HG02623 (cell line): ENCODE measurements around the gene PRRC2B.
"Not testable (repeated sequence)": the region's sequence is repeated elsewhere in the genome, so short reads cannot be mapped to it uniquely, and the experiment has no call there.

ENCODE experiments used
- ATAC-seq: cut with Tn5 transposase; IDR thresholded peaks from one replicate; pipeline ENCODE4 v1.9.1; 2021; ENCODE audit warnings: moderate library complexity; ENCODE audit not compliant: unreplicated experiment

The PRRC2B gene

DNA sequence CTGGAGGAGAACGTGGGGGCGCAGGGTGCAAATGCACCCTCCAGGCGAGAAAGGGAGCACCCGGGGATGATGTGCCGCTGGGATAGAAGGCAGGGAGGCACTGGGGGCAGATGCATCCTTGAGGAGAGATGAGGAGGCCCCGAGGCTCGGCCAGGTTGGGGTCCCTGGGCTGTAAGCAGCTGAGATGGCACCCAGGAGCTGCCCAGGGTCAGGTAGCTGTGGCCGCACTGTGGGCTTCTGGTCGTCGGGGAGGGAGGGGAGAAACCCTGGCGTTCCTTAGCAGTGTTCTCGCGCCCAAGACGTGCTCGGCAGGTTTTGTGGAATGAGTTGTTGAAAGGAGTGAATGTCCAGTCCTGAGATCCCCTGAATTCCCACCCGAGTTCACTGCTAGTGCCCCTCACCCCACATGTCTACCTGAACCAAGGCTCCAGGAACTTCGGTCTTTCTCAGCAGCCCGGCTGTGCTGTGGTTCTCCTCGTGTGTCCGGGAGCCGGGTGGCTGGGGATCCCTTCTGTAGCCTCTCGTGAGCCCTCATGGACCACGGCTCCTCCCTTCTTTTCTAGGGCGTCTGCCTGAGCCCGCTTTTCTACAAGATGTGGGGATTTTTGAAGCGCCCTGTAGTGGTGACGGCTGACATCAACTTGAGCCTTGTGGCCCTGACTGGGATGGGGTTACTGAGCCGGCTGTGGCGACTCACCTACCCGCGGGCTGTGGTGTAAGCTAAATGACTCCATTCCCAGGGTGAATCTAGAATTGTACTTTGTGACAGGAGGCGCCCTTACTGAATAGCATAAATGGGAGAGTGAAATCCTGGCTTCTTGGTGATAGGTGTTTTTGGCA, 110.0 kb downstream of the PRRC2B start:
- no peak for ATAC-seq

DNA sequence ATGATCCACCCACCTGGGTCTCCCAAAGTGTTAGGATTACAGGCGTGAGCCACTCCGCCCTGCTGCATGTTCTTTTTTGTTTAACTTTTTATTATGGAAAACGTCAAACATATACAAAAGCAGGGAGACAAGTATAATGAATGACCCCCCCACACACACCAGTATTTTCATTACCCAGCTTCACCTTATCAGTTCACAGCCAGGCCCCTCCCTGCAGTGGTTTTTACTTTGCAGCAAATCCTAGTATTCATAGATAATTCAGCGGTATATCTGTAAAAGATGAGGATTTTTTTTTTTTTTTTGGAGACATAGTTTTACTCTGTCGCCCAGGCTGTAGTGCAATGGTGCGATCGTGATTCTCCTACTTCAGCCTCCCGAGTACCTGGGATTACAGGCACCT, 111.1 kb downstream of the PRRC2B start:
- no peak for ATAC-seq

DNA sequence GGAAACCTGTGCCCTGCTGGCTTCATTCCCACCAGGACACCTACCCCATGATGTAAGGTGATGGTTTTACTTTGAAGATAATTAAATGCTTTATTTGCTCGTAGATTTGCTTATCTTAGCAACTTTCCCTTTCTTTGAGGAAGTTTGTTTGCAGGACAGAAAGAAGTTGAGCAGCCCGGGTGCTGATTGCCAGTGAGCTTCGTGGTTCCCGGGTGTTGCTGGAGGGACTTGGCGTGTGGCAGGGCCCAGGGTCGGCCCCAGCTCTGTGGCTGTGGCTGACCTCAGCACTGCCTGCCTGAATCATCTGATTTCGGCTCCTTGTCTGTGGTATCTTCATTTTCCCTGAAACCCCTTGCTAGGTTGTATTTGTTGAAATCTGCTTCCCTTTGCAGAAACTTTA, 117.5 kb downstream of the PRRC2B start:
- ATAC-seq = no peak

DNA sequence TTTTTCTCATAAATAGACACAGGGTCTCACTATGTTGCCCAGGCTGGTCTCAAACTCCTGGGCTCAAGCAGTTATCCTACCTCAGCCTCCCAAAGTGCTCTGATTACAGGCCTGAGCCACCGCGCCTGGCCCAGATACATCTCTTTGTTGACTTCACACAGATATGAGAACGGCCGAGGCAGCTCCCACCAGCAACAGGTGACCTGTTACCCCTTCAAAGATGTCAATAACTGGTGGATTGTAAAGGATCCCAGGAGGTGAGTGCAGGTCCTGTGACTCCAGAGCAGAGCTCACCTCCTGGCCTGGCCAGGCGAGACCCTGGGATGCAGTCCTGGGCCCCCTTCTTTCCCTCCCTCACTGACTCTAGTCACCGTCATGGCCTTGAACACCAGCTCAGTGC, 118.0 kb downstream of the PRRC2B start:
- no peak for ATAC-seq

DNA sequence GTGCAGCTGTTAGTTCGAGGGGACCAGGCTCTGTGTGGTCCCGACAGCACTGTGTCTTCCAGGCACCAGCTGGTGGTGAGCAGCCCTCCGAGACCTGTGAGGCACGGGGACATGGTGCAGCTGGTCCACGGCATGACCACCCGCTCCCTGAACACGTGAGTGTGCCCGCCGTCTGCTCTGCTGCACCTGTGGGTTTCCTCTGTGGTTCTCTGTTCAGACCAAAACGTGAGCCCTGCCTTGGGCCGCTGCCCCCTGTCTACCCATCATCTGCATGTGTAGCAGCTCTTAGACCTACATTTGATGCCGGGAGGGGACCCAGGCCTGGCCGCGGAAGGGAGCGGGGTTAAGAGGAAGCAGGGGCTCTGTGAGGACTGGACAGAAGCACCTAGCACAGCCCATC, 119.3 kb downstream of the PRRC2B start:
- no peak for ATAC-seq

DNA sequence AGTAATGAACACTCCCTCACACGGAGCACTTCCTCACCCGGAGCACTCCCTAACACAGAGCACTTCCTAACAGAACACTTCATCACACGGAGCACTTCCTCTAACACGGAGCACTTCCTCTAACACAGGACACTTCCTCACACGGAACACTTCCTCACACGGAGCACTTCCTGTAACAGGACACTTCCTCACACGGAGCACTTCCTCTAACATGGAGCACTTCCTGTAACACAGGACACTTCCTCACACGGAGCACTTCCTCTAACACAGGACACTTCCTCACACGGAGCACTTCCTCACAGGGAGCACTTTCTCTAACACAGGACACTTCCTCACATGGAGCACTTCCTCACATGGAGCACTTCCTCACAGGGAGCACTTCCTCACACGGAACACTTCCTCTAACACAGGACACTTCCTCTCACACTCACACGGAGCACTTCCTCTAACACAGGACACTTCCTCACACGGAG, 121.7 kb downstream of the PRRC2B start:
- ATAC-seq = not testable (repeated sequence)

DNA sequence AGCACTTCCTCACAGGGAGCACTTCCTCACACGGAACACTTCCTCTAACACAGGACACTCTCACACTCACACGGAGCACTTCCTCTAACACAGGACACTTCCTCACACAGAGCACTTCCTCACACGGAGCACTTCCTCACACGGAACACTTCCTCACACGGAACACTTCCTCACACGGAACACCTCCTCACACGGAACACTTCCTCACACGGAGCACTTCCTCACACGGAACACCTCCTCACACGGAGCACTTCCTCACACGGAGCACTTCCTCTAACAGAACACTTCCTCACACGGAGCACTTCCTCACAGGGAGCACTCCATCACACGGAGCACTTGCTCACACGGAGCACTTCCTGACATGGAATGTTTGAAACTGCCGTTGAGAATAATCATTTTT, 122.2 kb downstream of the PRRC2B start:
- no peak for ATAC-seq

DNA sequence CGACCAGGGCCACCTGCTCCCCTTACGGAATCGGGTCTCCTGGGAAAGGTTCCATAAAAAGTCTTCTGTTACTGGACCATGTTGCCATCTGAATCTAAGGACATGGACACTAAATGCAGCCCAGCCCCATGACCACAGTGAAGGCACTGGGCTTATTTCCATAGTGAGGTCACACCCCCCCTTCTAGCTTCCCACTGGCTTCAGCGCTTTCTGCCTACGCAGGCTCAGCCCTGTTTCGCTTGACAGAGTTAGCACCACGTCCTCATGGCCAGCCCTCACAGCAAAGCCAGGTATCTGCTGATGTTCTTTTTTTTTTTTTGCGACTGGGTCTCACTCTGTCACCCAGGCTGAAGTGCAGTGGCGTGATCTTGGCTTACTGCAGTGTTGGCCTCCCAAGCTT, 123.0 kb downstream of the PRRC2B start:
- ATAC-seq = no peak

DNA sequence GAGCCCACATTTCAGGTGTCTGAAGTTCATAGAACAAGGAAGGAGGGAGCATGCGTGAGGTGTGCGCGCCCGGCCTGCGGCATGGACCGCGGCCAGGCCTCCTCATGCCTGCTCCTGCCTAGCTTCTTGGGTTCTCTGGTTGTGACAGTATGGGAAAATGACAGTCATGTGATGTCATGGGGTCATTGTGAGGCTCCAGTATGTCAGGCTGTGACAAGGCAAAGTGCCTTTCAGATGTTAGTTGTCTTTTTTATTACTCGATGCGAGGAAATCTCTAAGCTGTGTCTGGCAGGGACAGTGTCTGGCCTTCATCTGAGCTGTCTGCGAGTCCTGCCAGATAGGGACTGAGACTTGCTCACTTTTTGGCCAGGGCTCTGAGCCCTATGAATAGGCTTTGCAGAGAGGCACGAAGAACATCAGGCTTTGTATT, 123.9 kb downstream of the PRRC2B start:
- no peak for ATAC-seq

DNA sequence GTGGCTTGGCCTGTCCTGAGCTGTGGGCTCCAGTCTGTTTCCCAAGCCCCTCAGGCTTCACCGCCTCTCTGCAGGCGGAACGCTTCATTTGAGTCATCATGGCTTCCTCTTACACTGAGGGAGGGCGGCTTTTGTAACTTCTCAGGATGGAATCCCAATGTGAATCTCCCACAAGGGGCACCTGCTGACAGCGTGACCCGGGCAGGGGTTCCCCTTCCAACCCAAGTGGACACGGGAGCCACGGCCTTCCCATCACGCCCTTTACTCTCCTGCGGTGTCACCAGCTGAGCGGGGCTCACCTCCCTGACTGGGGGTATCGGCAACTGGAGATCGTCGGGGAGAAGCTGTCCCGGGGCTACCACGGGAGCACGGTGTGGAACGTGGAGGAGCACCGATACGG, 124.7 kb downstream of the PRRC2B start:
- no peak for ATAC-seq

DNA sequence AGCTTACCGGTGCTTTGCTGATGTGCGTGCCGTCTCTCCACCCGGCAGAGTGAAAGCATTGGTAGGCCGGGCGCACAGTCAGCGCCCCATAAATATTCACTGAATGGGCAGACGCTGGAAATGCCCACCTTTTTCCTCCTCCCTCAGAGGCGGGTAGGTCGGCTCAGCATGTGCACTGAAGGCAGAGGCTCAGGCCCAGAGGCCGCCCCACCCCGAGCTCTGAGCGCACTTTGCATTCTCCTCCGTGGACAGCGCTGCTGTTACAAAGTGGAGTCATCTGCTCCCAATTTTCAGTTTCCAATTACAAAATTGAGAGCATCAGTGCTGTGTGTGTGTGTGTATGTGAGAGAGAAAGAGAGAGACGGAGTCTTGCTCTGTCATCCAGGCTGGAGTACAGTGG, 126.6 kb downstream of the PRRC2B start:
- no peak for ATAC-seq

DNA sequence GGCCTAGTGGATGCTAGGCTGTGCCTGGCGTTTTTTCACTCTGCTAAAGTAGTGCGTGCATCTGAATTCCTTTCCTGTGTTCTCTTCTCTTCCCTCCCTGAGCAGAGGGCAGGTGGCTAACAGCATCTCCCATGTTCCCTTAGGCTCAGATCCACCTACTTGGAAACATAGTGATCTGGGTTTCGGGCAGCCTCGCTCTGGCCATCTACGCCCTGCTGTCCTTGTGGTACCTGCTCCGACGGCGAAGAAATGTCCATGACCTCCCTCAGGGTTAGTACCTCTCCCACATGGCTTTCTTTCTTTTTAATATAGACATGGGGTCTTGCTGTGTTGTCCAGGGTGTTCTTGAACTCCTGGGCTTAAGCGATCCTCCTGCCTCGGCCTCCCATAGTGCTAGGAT, 127.3 kb downstream of the PRRC2B start:
- no peak for ATAC-seq

DNA sequence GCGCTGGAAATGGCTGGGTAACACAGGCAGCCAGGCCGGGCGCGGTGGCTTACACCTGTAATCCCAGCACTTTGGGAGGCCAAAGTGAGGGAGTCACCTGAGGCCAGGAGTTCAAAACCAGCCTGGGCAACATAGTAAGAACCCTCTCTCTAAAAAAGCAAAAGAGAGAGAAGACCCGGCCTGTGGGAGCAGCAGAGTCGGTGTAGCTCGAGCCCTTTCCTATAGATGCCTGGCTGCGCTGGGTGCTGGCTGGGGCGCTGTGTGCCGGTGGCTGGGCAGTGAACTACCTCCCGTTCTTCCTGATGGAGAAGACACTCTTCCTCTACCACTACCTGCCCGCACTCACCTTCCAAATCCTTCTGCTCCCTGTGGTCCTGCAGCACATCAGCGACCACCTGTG, 127.9 kb downstream of the PRRC2B start:
- no peak for ATAC-seq

DNA sequence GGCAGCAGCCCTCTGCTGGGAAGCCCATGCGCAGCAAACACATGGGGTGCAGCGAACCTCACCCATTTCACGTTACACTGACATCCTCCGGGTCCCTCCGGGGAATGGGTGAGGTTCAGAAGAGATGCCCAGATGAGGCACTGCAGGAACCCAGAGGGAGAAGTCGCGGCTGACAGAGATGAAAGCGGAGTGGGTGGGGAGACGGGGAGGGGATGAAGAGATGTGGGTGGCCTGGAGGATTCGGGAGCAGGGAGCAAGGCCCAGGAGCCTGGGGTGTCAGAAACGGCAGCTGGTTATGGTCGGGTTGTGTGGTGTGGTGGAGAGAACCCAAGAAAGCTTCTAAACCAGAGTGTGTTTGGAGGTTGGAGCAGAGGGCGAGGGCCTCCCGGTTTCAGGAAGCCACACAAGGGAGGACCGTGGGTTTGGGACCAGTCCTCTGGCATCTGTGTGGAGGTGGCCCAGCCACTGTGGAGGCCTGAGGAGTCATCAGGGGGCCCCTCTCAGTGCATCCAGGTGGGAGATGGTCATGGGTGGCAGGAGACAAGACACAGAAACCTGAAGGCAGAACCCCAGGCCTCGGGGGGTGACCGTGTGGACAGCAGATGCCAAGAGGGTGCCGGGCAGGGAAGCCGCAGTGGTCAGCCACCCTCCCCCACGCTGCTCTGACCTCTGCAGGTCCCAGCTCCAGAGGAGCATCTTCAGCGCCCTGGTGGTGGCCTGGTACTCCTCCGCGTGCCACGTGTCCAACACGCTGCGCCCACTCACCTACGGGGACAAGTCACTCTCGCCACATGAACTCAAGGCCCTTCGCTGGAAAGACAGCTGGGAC, 128.6 kb downstream of the PRRC2B start:
- ATAC-seq = no peak

DNA sequence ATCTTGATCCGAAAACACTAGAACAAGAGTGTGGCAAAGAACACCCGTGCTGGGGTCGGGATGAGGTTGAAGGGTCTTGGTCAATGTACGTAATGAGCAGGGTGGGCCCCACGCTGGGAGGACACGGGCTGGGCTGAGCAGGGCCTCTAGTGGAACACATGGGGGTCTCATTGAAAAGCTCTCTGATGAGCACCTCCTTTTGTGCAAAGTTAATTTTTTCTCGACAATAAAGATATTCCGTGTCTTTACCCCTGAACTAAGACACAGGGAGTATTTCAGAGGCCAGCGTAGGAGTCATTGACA, 129.2 kb downstream of the PRRC2B start:
- ATAC-seq = no peak

DNA sequence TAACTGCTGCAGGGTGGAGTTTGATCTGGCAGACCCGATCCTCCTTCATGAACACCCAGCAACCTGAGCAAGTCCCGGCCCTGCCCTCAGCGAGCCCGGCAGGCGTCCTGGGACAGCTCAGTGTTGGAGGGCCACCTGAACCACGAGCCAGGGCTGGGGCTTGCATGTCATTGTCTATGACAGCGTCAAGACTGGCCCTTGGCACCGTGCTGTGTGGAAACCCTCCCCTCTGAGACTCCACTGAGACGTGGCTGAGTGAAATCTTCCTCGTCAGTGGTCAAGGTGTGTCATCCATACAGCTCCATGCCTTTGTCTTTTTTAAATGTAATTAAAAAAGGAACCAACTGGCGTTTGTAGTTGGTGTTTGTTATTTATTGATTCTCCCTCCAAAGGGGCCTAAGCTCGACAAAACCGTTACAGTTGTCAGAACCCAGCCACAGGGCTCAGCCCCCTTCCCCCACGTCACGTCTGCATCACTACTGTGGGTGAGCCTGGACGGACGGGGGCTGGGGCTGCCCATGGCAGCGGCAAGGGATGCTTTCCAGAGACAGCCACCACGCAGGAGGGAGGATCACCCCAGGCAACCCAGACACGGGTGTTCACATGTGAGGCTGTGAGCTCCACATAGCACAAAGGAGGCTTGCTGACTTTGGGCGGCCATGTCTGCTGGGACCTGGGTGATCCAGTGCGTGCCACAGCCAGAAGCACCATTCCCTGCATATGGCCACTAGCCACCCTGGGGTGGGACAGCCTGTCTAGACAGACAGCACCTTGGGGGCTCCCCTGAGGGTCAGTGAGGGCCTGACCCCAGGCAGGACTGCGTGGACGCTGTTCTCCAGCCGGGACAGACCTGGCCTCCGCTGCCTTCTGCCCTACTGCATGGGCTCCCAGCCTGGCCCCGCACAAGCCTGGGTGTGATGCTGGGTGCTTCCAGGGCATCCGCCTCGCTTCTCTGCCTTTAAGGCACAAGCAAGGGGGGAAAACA, 129.9 kb downstream of the PRRC2B start:
- ATAC-seq = no peak

DNA sequence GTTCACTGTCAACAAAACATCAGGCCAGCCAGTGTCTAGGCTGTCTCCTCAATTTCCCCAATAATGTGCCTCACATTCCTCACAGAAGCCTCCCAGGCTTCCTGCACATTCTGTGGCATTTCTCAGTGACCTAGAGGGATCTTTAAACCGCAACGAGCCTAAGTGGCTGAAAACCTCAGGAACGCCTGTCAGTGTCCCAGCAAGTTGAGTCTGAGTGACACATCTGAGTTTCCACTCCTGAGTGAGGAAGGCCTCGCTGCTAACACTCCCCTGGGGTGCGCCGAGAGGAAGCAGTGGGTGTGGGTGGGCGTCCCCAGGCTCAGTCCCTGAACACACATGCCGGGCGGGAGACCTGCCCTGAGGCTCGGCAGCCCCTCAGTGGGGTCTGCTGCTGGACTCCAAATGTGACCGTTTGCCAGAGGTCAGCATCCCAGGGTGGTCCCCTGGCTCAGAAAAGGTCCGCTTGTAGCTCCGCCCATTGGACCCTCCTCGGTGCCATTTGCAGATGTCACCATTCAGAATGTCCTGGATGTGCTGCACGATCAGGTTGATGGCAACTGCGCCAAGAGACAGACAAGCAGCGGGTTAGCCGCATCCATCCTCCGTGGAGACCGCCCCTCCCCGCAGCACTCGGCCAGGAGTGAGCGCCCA, 130.9 kb downstream of the PRRC2B start:
- ATAC-seq = no peak

DNA sequence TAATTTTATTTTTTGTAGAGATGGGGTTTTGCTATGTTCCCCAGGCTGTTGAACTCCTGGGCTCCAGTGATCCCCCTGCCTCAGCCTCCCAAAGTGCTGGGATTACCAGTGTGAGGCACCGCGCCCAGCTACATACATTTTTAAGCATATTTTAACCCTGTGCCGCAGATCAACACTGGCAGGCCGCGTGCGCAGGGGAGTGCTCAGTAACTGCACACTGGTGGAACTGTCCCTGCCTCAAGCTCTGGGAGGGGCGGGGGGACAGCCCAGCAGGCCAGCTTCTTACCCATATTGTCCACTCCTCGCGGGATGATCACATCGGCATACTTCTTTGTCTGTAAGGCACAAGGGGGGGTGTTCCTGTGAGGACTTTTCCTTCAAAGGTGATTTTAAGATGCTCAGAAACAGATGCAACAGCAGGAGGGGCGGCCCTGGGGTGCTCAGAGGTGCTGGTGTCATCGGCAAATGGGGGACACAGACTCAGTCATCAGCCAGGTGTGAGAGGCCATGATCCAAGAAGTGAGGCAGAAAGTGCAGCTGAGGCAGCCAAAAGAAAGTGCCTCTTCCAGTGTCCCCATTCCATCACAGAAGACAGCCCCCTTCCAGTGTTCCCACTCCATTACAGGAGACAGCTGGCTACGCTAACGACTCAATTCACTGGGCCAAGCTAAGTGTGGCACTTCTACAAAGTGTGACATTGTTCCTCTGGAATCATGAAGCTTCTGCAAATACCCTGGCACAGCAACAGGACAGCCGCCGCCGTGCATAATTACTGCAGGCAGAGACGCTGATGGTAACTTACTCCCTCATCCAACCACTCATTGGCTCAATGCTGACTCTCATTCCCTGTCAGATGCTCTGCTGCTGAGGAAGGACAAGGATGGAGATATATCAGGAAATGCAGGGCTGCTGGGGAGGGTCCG, 132.0 kb downstream of the PRRC2B start:
- ATAC-seq = no peak

DNA sequence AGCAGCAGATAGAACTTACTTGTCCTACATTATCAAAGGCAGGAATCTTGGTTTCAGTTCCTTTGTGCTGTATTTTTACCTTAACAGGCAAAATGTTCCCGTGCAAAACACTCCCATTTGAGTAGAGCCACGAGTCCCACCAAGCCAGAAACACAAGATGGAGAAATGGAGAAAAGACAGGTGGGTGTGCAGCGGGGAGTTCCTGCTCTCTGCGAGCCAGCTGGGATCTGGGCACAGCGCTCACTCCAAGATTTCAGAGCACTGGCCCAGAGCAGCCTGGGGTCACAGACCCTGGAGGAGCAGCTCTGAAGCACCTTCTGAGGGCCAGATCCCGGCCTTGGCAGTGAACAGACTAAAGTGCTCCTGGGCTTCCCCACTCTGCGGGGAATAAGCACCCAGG, 134.3 kb downstream of the PRRC2B start:
- no peak for ATAC-seq
